Gastroesophageal sphincter (tissue), 4 donors: Measurements from ENCODE around the gene SPI1. TPM values are rescaled to one million over a fixed set of nuclear protein-coding genes. Genes with fewer than 3 reads are reported as not detected.

Experiments used
- ATAC-seq: fragments of 150-250 bp; one replicate; pipeline ENCODE4 v1.9.1; 2016; ENCODE audit warnings: mild to moderate bottlenecking, moderate library complexity
- H3K27ac ChIP-seq, 4 donors: fragments of 200-600 bp; sonication (generic) in 3 of 4; 1 replicate in 3 of 4; 2 replicates in 1 of 4; pipeline ENCODE4 v1.5.1; 2016 to 2019
- H3K27me3 ChIP-seq: fragments of 200-600 bp; sonication (generic); one replicate; pipeline ENCODE4 v1.5.1; 2019
- H3K36me3 ChIP-seq, 2 donors: fragments of 200-600 bp; sonication (generic); one replicate each; pipeline ENCODE4 v1.5.1; 2019; ENCODE audit warnings: control low read depth in 1 of 2
- H3K4me1 ChIP-seq, 3 donors: fragments of 200-600 bp; sonication (generic); 1 replicate in 2 of 3; 2 replicates in 1 of 3; pipeline ENCODE4 v1.5.1; 2016 to 2019; ENCODE audit warnings: control low read depth in 2 of 3
- H3K4me3 ChIP-seq, 2 donors: fragments of 200-600 bp; sonication (generic); one replicate each; pipeline ENCODE4 v1.5.1; 2019; ENCODE audit warnings: mild to moderate bottlenecking in 1 of 2, moderate library complexity in 1 of 2
- H3K9me3 ChIP-seq, 3 donors: fragments of 200-600 bp; sonication (generic); one replicate each; pipeline ENCODE4 v1.5.1; 2017 to 2019; ENCODE audit warnings: control low read depth in 2 of 3
- EP300 ChIP-seq: sonication (generic); formaldehyde crosslinking; IDR thresholded peaks from one replicate; pipeline ENCODE4 v1.6.1; 2017; ENCODE audit warnings: antibody characterized with exemption, mild to moderate bottlenecking
- POLR2A ChIP-seq, 2 donors: fragments of 450-650 bp; IDR thresholded peaks; one replicate each; pipeline ENCODE4 v1.6.1; 2017; ENCODE audit warnings: antibody characterized with exemption in 2 of 2, mild to moderate bottlenecking in 2 of 2, moderate library complexity in 1 of 2
- POLR2AphosphoS5 ChIP-seq: sonication (generic); formaldehyde crosslinking; IDR thresholded peaks from one replicate; pipeline ENCODE4 v1.6.1; 2017; ENCODE audit warnings: antibody characterized with exemption
- WGBS, 2 donors: methylation state at CpG; one replicate each; pipeline ENCODE4 v1.1.5; 2018; ENCODE audit warnings: low coverage in 1 of 2; 5-methylcytosine and 5-hydroxymethylcytosine counted together
- total RNA-seq, 4 donors: library from RNA; depleted of rRNA; stranded (reverse); fragments of >200 nt; gene quantifications; one replicate each; pipeline ENCODE4 v1.1.0, GENCODE V29; 2016
- TF ChIP-seq, protein P1 (sequence below), 4 experiments: fragments of 200-600 bp in 2 of 4; fragments of 450-650 bp in 2 of 4; sonication (generic) in 1 of 4; IDR thresholded peaks; one replicate each; pipeline ENCODE4 v1.5.1; 2017 to 2019; ENCODE audit warnings: antibody characterized with exemption in 4 of 4, mild to moderate bottlenecking in 2 of 4, moderate library complexity in 2 of 4

SPI1 gene
- total RNA-seq, 4 donors from 2014 or later, result 4.2 to 32.4 (median 14.7) TPM

DNA sequence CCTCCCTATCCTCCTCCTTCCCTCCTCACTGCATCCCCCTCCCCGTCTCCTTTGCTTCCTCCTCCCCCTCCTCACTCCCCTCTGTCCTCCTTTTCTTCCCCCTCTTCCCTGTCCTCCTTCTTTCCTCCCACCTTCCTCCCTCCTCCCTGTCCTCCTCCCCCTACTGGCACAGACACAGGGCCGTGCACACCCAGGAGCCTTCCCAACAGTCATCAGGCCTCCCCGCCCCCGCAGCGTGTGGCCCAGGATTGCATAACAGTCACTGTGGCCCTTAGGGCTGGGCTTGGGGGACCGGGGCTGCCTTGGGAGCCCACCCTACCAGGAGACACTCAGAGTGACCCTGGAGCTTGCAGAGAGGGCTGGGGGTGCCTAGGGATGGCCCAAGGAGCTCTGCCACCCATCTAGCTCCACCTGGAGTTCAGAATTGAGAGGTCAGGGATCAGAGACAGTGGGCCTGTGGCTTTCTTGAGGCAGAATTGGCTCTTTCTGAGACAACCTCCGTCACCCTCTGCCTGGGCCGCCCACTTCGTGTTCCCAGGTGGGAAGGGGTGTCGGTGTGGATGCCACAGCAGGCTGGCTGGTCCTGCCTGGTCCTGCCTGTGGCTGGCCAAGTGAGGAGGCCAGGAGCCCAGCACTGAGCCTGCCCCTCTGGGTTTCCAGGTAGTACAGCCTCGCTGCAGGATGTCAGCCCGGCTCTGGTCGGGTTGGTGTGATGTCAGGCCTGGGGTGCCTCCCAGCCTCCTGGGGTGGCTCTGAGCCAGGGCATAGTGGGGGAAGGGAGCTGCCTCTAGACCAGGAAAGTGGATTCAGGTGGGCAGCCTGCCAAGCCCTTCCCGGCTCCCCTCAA is 1.6 kb downstream of the SPI1 start:
- Histone ChIP-seq H3K4me3 (peak overlapping the region in 1 of 2 donors; percentile 42), H3K4me1 (peaks cover 0 to 8% (median 0%) of the 10 kb centered on the region in 3 donors), H3K27me3 (no peaks in the 10 kb centered on the region), H3K9me3 (no peaks in the 10 kb centered on the region), H3K36me3 (no peaks in the 10 kb centered on the region), H3K27ac (peak overlapping the region in 3 of 4 donors; percentile 53 to 74 (median 66))
- TF ChIP-seq EP300, result no peak
- TF ChIP-seq POLR2A (IDR thresholded peaks at IDR 0.05), result no peak
- TF ChIP-seq, protein P1, sequence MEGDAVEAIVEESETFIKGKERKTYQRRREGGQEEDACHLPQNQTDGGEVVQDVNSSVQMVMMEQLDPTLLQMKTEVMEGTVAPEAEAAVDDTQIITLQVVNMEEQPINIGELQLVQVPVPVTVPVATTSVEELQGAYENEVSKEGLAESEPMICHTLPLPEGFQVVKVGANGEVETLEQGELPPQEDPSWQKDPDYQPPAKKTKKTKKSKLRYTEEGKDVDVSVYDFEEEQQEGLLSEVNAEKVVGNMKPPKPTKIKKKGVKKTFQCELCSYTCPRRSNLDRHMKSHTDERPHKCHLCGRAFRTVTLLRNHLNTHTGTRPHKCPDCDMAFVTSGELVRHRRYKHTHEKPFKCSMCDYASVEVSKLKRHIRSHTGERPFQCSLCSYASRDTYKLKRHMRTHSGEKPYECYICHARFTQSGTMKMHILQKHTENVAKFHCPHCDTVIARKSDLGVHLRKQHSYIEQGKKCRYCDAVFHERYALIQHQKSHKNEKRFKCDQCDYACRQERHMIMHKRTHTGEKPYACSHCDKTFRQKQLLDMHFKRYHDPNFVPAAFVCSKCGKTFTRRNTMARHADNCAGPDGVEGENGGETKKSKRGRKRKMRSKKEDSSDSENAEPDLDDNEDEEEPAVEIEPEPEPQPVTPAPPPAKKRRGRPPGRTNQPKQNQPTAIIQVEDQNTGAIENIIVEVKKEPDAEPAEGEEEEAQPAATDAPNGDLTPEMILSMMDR (IDR thresholded peaks at IDR 0.05), result no peak
- no peak for TF ChIP-seq POLR2AphosphoS5
- ATAC-seq, result no peak
- 50% methylated on average over 4 of the region's 14 CpGs; no CpG with 5 or more reads in 1 of the 2 donors for WGBS, 2 donors

DNA sequence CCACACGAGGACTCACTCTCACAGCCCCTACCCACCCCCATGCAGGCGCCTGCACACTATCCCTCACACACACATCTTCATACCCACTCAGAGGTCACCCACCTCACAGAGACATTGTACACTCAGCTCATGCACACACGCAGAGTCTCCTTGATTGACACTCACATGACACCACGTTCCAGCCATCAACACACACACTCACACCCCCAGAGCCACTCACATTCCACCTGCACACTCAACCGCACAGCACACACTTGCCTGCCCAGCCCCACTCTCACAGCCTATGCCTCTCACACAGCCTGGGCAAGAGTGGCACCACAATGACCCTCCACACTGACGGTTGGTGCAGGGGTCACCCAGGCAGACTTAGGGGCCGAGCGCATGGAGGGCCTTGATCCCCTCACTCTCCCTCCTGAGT is 2.2 kb downstream of the SPI1 start:
- H3K4me1 ChIP-seq, result peaks cover 0 to 8% (median 0%) of the 10 kb centered on the region in 3 donors
- peak overlapping the region in 1 of 2 donors; percentile 42 for H3K4me3 ChIP-seq
- H3K27me3 ChIP-seq, result no peaks in the 10 kb centered on the region
- H3K36me3 ChIP-seq, result no peaks in the 10 kb centered on the region
- peak overlapping the region in 1 of 4 donors; percentile 74 for H3K27ac ChIP-seq
- ATAC-seq, result no peak
- TF ChIP-seq, protein P1 (IDR thresholded peaks at IDR 0.05), result no peak
- TF ChIP-seq POLR2AphosphoS5, result no peak
- no peak for TF ChIP-seq POLR2A (IDR thresholded peaks at IDR 0.05)
- no peak for TF ChIP-seq EP300
- H3K9me3 ChIP-seq, result no peaks in the 10 kb centered on the region
- whole genome bisulfite sequencing, 2 donors, result 67 to 70% methylated on average over 2 to 8 of the region's 8 CpGs

DNA sequence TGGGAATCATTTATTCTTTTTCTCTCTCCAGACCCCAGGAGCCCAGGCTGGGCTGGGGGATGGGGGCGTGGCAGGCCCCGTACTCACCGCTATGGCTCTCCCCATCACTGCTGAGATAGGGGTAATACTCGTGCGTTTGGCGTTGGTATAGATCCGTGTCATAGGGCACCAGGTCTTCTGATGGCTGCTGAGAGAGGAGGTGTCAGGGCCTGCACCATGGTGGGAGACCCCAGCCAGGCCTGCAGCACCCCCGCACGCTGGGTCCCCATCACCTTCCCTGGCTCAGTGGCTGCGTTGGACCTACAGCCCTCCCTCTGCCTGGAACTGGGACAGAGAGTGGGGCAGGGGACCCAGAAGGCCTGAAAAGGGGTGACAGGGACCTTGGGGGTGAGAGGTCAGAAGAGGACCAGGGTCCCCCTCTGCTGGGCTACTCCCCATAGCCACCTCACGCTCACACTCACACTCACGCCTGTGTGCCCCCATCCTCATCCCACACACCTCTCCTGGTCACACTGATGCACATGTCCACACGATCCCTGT is 2.7 kb downstream of the SPI1 start:
- no peak overlapping the region for H3K27ac ChIP-seq
- peaks cover 0 to 8% (median 0%) of the 10 kb centered on the region in 3 donors for H3K4me1 ChIP-seq
- H3K27me3 ChIP-seq, result no peaks in the 10 kb centered on the region
- no peak for ATAC-seq
- TF ChIP-seq POLR2AphosphoS5, result no peak
- TF ChIP-seq POLR2A (IDR thresholded peaks at IDR 0.05), result no peak
- 78 to 86% methylated on average over 6 to 13 of the region's 13 CpGs for WGBS, 2 donors
- no peaks in the 10 kb centered on the region for H3K36me3 ChIP-seq
- H3K4me3 ChIP-seq, result peak overlapping the region in 1 of 2 donors; percentile 42
- no peaks in the 10 kb centered on the region for H3K9me3 ChIP-seq

DNA sequence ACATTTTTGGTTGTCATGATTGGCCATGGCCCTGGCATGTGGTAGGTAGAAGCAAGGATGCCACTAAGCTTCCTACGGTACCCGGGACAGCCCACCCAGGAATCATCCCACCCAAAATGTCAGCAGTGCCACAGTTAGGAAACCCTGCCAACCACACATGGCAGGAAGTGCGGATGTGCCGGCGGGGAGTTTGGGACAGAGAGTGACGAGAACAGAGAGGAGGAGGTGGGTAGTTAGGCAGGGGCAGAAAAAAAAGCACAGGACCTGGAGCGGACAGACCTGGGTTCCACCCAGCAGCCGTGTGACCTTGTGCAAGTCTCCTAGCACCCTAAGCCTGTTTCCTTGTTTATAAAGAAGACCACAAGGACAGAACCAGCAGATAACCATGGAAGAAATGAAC is 3.3 kb downstream of the SPI1 start:
- ATAC-seq, result no peak
- H3K27me3 ChIP-seq, result no peaks in the 10 kb centered on the region
- TF ChIP-seq, protein P1 (IDR thresholded peaks at IDR 0.05), result no peak
- peaks cover 0 to 8% (median 0%) of the 10 kb centered on the region in 3 donors for H3K4me1 ChIP-seq
- peak overlapping the region in 1 of 4 donors; percentile 33 for H3K27ac ChIP-seq
- WGBS, 2 donors, result 79 to 87% methylated on average over 2 to 6 of the region's 8 CpGs
- H3K4me3 ChIP-seq, result peak overlapping the region in 1 of 2 donors; percentile 42
- no peaks in the 10 kb centered on the region for H3K36me3 ChIP-seq
- no peaks in the 10 kb centered on the region for H3K9me3 ChIP-seq

DNA sequence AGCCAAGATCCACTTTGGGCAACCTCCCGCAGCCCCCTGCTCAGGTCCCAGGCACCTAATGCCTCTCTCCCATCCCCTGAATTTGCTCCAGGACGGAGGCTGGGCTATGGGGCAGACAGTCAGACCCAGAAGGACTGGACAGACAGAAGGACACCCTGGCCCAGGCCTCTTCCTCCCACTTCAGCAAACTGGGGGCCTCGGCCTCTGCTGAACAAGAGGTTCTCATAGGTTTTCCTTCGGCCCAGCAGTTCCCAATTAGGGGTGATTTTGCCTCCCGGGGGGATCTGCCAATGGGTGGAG is 3.7 kb downstream of the SPI1 start:
- Histone ChIP-seq H3K9me3 (no peaks in the 10 kb centered on the region), H3K4me1 (peaks cover 0 to 8% (median 0%) of the 10 kb centered on the region in 3 donors), H3K36me3 (no peaks in the 10 kb centered on the region), H3K27ac (peak overlapping the region in 1 of 4 donors; percentile 33), H3K27me3 (no peaks in the 10 kb centered on the region), H3K4me3 (no peak overlapping the region)
- 0% methylated on average over 1 of the region's 5 CpGs; no CpG with 5 or more reads in 1 of the 2 donors for WGBS, 2 donors
- ATAC-seq, result no peak
- TF ChIP-seq POLR2AphosphoS5, result no peak
- TF ChIP-seq, protein P1 (IDR thresholded peaks at IDR 0.05), result no peak
- no peak for TF ChIP-seq POLR2A (IDR thresholded peaks at IDR 0.05)
- no peak for TF ChIP-seq EP300
